Measurements from ENCODE around the gene KMT5C.

Gene KMT5C

GRCh38 chr19:55358943-55359908 is 19.6 kb downstream of the KMT5C start:
- FAIRE-seq: no peak
- no peak for DNase-seq (ENCODE audit: insufficient read length, low spot score)
- TF ChIP-seq POLR2A (IDR thresholded peaks at IDR 0.05; ENCODE audit: low read depth, low read length): no peak

GRCh38 chr19:55360902-55361301 is 21.2 kb downstream of the KMT5C start:
- FAIRE-seq: no peak
- TF ChIP-seq POLR2A (IDR thresholded peaks at IDR 0.05; ENCODE audit: low read depth, low read length): no peak
- no peak for DNase-seq (ENCODE audit: insufficient read length, low spot score)

- no peak for DNase-seq (ENCODE audit: insufficient read length, low spot score)
- no peak for TF ChIP-seq POLR2A (IDR thresholded peaks at IDR 0.05; ENCODE audit: low read depth, low read length)
- FAIRE-seq: no peak
Observed at GRCh38 chr19:55362174-55362989, 22.7 kb downstream of the KMT5C start.

- no peak for TF ChIP-seq POLR2A (IDR thresholded peaks at IDR 0.05; ENCODE audit: low read depth, low read length)
- FAIRE-seq (no peak), DNase-seq (ENCODE audit: insufficient read length, low spot score) (no peak)
Observed at GRCh38 chr19:55362990-55363716, 23.5 kb downstream of the KMT5C start, which contains the start of gene GARIN5B. TSS of gene GARIN5B (minus strand) at chr19:55363260. CDS start at chr19:55363066, 194 bp downstream.

GRCh38 chr19:55365245-55365644 is 25.6 kb downstream of the KMT5C start:
- no peak for FAIRE-seq
- TF ChIP-seq POLR2A (IDR thresholded peaks at IDR 0.05; ENCODE audit: low read depth, low read length): no peak

GRCh38 chr19:55365964-55366363 is 26.3 kb downstream of the KMT5C start:
- FAIRE-seq (no peak), DNase-seq (ENCODE audit: insufficient read length, low spot score) (no peak)
- no peak for TF ChIP-seq POLR2A (IDR thresholded peaks at IDR 0.05; ENCODE audit: low read depth, low read length)

More at GRCh38 chr19:55365245-55365644, 25.6 kb downstream of the KMT5C start:
- no peak for DNase-seq (ENCODE audit: insufficient read length, low spot score)

- TF ChIP-seq POLR2A (IDR thresholded peaks at IDR 0.05; ENCODE audit: low read depth, low read length): no peak
- no peak for DNase-seq (ENCODE audit: insufficient read length, low spot score)
- FAIRE-seq: no peak
Observed at GRCh38 chr19:55366790-55367189, 27.1 kb downstream of the KMT5C start.

- FAIRE-seq: no peak
- TF ChIP-seq POLR2A (IDR thresholded peaks at IDR 0.05; ENCODE audit: low read depth, low read length): no peak
- no peak for DNase-seq (ENCODE audit: insufficient read length, low spot score)
Observed at GRCh38 chr19:55368106-55368505, 28.4 kb downstream of the KMT5C start.

- TF ChIP-seq POLR2A (IDR thresholded peaks at IDR 0.05; ENCODE audit: low read depth, low read length): peak; percentile 21; the same call in 1 of the 2 replicates
- FAIRE-seq (no peak), DNase-seq (ENCODE audit: insufficient read length, low spot score) (peak; percentile 89)
Observed at GRCh38 chr19:55368701-55369563, 29.3 kb downstream of the KMT5C start.

- no peak for TF ChIP-seq POLR2A (IDR thresholded peaks at IDR 0.05; ENCODE audit: low read depth, low read length)
- DNase-seq (ENCODE audit: insufficient read length, low spot score) (peak; percentile 99), FAIRE-seq (no peak)
Observed at GRCh38 chr19:55369653-55370304, 30.1 kb downstream of the KMT5C start.

- DNase-seq (ENCODE audit: insufficient read length, low spot score) (peak; percentile 98), FAIRE-seq (no peak)
- peak; percentile 98 for TF ChIP-seq POLR2A (IDR thresholded peaks at IDR 0.05; ENCODE audit: low read depth, low read length)
Observed at GRCh38 chr19:55370305-55370988, 30.8 kb downstream of the KMT5C start, which contains the start of gene IL11. TSS of gene IL11 (minus strand) at chr19:55370463. CDS start at chr19:55370310, 153 bp downstream.
